Right ventricle myocardium inferior (tissue), 1 donor: ENCODE measurements around the gene RFX8. TPM values are rescaled to one million over a fixed set of nuclear protein-coding genes. Genes with fewer than 3 reads are reported as not detected.
"Not testable (repeated sequence)": the region's sequence is repeated elsewhere in the genome, so short reads cannot be mapped to it uniquely, and the experiment has no call there.

Experiments used
- ATAC-seq: fragments of 200-7000 bp; cut with Tn5 transposase; one replicate; pipeline ENCODE4 v1.9.1; 2020; ENCODE audit warnings: mild to moderate bottlenecking, moderate library complexity
- DNase-seq: peaks from one replicate; pipeline ENCODE4 v3.0.0; 2021; ENCODE audit errors: missing footprints
- intact Hi-C: fragments of 100-400 bp; cut with DNase I; formaldehyde crosslinking; loops from one replicate; pipeline ENCODE4 v1.11.0; 2022
- long read RNA-seq: library from polyadenylated mRNA; unstranded; transcript quantifications from one replicate; pipeline ENCODE4 v2.0.0, GENCODE V29; 2021
- total RNA-seq: library from RNA; stranded (reverse); fragmentation: NEBNext Ultra II Directional; extraction: Animal tissue kit (Norgen Biotek cat#: 25700); gene quantifications from one replicate; pipeline ENCODE4 v1.2.1, GENCODE V29; 2021
- donor health status: DM: no; HTN: yes; CAD: no; lungs with severe emphysema.

The RFX8 gene
- total RNA-seq, result not detected
- long read RNA-seq, result 0 reads

- ATAC-seq (no peak), DNase-seq (no peak)
- intact Hi-C loops, result no loop called here
Observed at GRCh38 chr2:101474731-101475384, at the start of gene RFX8. Gene RFX8 (minus strand): TSS chr2:101475112. CDS start chr2:101466848, 8,264 bp downstream.

- no peak for ATAC-seq
- intact Hi-C loops, result no loop called here
Observed at GRCh38 chr2:101521487-101521886, 46.6 kb upstream of the RFX8 start.

GRCh38 chr2:101520246-101520645, 45.3 kb upstream of the RFX8 start:
- no peak for DNase-seq
- ATAC-seq, result no peak
- intact Hi-C loops, result no loop called here

More at GRCh38 chr2:101521487-101521886, 46.6 kb upstream of the RFX8 start:
- DNase-seq, result no peak

DNA sequence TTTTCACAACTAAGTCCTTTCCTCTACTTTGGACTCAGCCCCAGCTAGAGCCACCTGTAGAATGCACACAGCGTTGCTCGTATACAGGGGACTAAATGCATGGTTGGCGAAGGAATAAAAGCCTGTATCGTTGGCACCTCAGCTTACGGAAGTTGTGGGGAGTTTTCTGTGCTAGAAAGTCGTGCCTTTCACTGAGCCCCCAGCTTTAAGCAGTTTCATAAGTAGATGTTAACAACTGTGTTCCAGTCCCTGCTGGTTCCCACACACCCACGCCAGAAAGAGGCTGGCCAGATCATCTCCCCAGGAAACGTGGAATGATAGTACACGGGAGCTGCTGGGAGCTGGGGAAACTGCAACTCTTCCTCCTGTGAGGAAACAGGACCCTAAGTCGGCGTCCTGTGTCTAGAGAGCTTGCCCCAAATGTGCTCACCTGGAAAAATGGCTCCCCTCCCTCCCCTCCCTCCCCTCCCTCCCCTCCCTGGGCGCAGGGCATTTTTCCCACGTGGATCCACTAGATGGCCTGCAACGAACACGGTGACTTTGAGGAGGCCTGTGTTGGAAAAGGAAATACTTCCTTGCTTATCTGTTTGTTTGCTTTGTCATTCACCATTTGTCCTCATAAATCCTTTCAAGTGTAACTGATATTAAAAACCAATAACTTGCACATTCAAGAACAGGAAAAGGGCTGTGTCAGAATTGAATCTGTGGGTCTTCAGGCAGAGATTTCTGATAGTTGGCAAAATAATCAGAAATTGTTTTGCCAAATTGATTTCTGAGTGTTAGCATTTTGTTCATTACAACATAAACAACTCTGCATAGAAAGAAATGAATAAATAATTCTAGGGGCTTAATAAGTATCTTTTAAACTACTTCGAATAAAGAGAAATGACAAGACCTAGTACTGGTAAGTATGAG, 43.9 kb upstream of the RFX8 start:
- ATAC-seq, result peak; percentile 75
- no peak for DNase-seq
- intact Hi-C loops, result loop anchor here (2.0 to 5.0 kb wide), 3 partner anchors 38 to 312 kb away; partner anchors contain the start of gene MAP4K4

GRCh38 chr2:101517758-101518271, 42.9 kb upstream of the RFX8 start:
- ATAC-seq (no peak), DNase-seq (no peak)
- intact Hi-C loops, result loop anchor here (2.0 to 5.0 kb wide), 3 partner anchors 39 to 313 kb away; partner anchors contain the start of gene MAP4K4

GRCh38 chr2:101516823-101517690, 42.1 kb upstream of the RFX8 start:
- no peak for DNase-seq
- intact Hi-C loops, result loop anchor here (5.0 kb wide), 2 partner anchors 40 to 180 kb away; partner anchors contain the start of gene MAP4K4
- no peak for ATAC-seq

GRCh38 chr2:101516349-101516748, 41.4 kb upstream of the RFX8 start:
- DNase-seq (no peak), ATAC-seq (no peak)
- intact Hi-C loops, result loop anchor here (5.0 kb wide), 2 partner anchors 41 to 181 kb away; partner anchors contain the start of gene MAP4K4

DNA sequence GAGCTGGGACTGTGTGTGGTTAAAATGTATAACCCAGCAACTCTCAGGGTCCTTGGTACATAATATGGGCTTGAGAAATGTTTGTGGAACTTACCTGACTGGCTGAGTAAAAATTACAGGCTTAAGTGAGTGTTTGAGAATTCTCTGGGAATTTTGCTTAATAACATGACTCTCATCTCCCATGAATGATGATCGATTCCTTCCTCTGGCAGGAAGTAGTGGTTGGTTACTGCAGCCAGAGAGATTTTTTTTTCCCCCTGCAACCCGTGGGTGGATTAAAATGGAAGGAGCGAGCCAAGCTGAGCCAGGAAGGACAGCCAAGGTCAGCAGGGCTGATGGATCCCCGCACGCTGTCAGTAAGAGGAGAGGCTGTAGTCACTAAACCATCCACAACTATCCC, 40.6 kb upstream of the RFX8 start:
- DNase-seq (no peak), ATAC-seq (peak; percentile 70)
- intact Hi-C loops, result loop anchor here (5.0 kb wide), 2 partner anchors 42 to 182 kb away; partner anchors contain the start of gene MAP4K4

GRCh38 chr2:101512993-101513392, 38.1 kb upstream of the RFX8 start:
- intact Hi-C loops, result no loop called here
- DNase-seq, result no peak
- no peak for ATAC-seq

- no peak for ATAC-seq
- no peak for DNase-seq
- intact Hi-C loops, result no loop called here
Observed at GRCh38 chr2:101511381-101511780, 36.5 kb upstream of the RFX8 start.

DNA sequence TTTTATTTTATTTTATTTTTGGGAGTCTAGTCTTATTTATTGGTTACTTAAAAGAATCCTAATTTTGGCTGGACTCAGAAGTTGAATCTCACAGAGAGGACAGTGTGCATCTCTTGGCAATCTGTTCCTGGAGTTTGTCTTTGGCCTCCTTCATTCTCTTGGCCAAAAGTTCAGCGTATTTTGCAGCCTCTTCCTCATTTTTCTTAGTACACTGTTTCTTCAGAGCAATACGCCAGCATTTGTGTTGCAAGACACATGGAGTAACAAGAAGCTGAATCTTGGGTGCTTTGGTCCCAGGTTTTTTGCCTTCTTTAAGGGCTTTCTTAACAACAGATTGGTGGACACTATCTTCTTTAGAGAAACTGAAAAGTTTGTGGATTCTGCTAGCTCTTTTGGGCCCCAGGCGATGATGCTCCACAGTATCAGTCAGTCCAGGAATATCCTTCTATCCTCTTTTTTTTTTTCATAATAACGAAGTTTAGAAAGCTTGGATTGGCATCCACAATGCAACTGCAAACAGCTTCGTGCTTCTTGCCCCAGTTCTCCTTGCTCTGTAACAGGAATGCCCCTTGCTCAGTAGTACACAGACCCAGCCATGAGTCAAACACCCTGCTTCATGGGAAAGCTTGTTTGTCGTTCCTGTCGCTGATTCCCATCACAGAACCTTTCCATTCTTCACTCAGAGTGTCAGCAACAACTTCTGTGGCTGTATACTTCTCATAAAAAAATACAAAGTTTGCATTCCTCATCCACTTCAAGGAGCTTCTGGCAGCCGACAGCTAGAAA, 34.8 kb upstream of the RFX8 start:
- DNase-seq (no peak), ATAC-seq (peak; percentile 20)
- intact Hi-C loops, result no loop called here

DNA sequence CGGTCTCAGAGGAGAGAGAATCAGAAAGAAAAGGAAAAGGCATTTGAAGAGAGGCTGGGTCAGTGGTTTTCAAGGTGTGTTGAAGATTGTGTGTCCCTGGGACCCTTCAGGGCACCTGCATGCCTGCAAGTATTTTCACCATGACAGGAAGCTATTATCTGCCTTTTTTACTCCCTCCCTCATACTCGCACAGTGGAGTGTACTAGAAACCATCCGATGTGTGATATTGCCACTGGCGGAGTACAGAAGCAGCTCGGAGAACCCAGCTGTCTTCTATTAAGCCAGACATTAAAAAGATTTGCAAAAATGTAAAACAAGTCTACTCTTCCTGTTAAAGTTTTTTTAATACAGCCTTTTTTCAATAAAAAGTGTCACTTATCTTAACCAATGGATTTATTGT, 33.7 kb upstream of the RFX8 start:
- no peak for DNase-seq
- no peak for ATAC-seq
- intact Hi-C loops, result no loop called here

- intact Hi-C loops, ATAC-seq, DNase-seq: not testable (repeated sequence)
Observed at GRCh38 chr2:101505276-101505675, 30.4 kb upstream of the RFX8 start.

GRCh38 chr2:101504744-101505143, 29.8 kb upstream of the RFX8 start:
- ATAC-seq, DNase-seq, intact Hi-C loops: not testable (repeated sequence)

DNA sequence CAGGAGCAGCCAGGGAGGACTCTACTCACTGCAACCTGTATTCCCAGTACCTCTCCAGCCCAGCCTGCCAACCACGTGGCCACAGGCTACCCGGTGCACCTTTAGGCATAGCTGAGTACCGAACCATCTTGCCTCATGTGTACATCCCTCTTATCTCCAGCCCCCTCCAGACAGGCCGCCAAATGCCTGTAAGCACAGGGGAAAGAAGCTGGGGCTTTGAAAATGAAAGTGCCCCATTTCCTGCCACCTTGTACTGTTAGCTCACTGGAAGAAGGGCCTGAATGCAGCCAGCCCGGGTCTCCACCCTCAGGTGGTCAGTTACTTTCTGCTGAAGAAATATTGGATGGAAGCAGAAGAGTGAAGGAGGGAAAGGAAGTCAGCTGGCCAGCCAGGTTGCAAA, 27.2 kb upstream of the RFX8 start:
- DNase-seq (no peak), ATAC-seq (no peak)
- intact Hi-C loops, result no loop called here

DNA sequence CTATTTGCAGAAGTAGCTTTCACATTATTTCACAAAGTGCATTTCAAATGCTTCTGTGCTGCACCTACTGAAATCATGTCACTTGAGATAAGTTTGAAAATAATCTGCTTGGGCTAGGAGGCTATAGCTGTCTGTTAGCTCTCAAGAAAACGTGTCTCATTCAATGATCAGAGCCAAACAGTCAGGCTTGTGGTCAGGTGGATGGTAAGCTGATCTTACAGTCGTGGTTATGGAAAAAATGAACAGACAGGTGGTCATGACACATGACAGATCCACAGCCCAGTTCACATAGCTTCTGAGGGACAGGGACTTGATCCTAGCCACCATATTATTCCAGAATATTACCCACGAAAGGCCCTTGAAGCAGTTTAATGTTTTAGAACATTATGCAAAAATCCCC, 26.5 kb upstream of the RFX8 start:
- DNase-seq (no peak), ATAC-seq (no peak)
- intact Hi-C loops, result no loop called here

DNA sequence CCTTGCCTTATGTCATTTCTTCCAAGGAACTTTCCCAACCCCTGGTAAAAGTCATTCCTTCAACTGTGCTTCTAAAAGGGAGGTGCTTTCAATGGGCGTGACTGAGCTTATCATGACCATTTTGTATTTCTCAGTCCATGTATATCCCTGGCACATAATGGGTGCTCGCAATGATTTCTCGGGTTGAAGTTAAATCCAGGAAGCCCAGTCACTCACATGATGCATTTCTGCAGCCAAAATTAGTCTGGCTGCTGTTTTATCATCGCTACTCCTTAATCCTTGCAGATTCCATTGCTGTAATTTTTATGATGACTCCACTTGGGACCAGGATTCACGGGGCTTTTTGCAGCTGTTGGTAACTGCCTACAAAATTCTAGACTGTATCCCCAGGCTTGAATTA, 25.9 kb upstream of the RFX8 start:
- DNase-seq (no peak), ATAC-seq (peak; percentile 39)
- intact Hi-C loops, result no loop called here

DNA sequence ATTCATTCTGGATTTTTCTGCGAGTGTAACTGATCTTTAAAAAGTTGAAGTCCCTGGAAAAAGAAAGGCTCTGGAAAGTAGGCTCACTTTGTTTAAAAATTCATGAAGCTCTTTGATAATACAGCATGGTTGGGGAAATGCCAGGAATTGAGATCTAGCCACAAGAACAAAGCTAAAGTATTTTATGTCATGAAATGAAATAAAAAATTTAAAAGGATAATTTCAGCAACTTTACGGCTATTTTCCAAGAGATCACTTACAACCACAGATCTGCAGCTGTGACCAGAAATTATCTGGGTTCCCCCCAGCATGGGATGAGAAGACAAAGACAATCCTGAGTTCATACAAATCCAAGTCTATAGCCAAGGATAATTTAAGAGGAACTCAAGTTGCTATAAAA, 25.3 kb upstream of the RFX8 start:
- intact Hi-C loops, result no loop called here
- ATAC-seq (no peak), DNase-seq (no peak)
